Spinal cord (tissue), 10 donors: Measurements from ENCODE around the gene PHF20. TPM values are rescaled to one million over a fixed set of nuclear protein-coding genes. Genes with fewer than 3 reads are reported as not detected.

Experiments used
- DNase-seq, 6 donors: peaks; one replicate each; pipeline versions ENCODE4 v3.0.0 to v3.0.0-alpha.2; 2013 to 2015; ENCODE audit warnings: low spot score in 6 of 6, low read depth in 4 of 6
- H3K27ac ChIP-seq: one replicate; pipeline ENCODE4 v1.5.1; 2013; ENCODE audit warnings: low read depth, low read length, control low read depth
- H3K27me3 ChIP-seq: one replicate; pipeline ENCODE4 v1.6.1; 2013; ENCODE audit warnings: low read length; ENCODE audit not compliant: control insufficient read depth, insufficient read depth
- H3K36me3 ChIP-seq: one replicate; pipeline ENCODE4 v1.6.1; 2013; ENCODE audit warnings: low read length; ENCODE audit not compliant: control insufficient read depth, insufficient read depth
- H3K4me1 ChIP-seq: one replicate; pipeline ENCODE4 v1.6.1; 2013; ENCODE audit warnings: low read length; ENCODE audit not compliant: control insufficient read depth, insufficient read depth
- H3K4me3 ChIP-seq: one replicate; pipeline ENCODE4 v1.5.1; 2013; ENCODE audit warnings: low read depth, low read length, control low read depth
- H3K9me3 ChIP-seq: one replicate; pipeline ENCODE4 v1.6.1; 2013; ENCODE audit warnings: low read length; ENCODE audit not compliant: control insufficient read depth, insufficient read depth
- WGBS: methylation state at CpG from one replicate; pipeline ENCODE4 v1.1.5; 2013; ENCODE audit warnings: missing lambda C conversion rate; ENCODE audit not compliant: insufficient coverage; 5-methylcytosine and 5-hydroxymethylcytosine counted together
- polyA plus RNA-seq, 2 donors: library from polyadenylated mRNA; unstranded; fragments of 120-200 nt; gene quantifications; one replicate each; pipeline ENCODE4 v1.2.1, GENCODE V29; 2013; ENCODE audit not compliant: insufficient read length in 2 of 2
- total RNA-seq, 2 donors: library from RNA; depleted of rRNA in 1 of 2; stranded (reverse); fragments of 120-200 nt in 1 of 2; fragments of >200 nt in 1 of 2; gene quantifications; one replicate each; pipeline versions ENCODE4 v1.2.3 to v1.2.4, GENCODE V29; 2013 to 2014
- donor health status: healthy.

Gene PHF20
- total and polyA plus RNA-seq, 4 donors: 31.0 to 38.7 (median 33.4) TPM

DNA sequence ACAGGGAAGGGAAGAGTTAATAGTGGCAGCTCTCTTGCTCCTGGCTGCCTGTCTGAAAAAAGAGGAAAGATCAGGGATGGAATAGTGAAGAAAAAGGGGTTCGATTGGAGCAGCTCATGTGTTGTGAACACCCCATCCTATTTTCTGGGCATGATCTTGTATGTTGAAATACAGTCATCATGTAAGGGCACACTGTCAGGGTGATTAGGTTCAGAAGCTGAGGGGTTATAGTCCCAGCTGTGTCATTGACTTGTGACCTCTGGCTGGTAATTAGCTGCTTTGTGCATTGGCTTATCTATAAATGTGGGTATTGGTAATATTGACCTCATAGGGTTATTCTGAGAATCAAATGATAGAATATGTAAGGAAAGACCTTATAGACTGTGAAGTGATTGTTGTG, 30.1 kb downstream of the PHF20 start:
- H3K27me3 ChIP-seq: no peaks in the 10 kb centered on the region
- H3K9me3 ChIP-seq: no peaks in the 10 kb centered on the region
- H3K4me1 ChIP-seq: no peaks in the 10 kb centered on the region
- H3K36me3 ChIP-seq: peaks cover 25% of the 10 kb centered on the region
- 89% methylated on average over 1 of the region's 1 CpG for WGBS
- H3K27ac ChIP-seq: no peak overlapping the region
- DNase-seq: no peak
- H3K4me3 ChIP-seq: no peak overlapping the region

DNA sequence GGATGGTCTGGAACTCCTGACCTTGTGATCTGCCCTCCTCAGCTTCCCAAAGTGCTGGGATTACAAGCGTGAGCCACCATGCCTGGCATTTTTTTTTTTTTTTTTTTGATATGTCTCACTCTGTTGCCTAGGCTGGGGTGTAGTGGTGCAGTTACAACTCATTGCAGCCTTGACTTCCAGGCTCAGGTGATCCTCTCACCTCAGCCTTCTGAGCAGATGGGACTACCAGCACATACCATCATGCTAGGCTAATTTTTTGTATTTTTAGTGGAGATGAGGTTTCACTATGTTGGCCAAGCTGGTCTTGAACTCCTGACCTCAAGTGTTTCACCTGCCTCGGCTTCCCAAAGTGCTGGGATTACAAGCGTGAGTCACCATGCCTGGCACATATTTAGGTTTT, 34.3 kb downstream of the PHF20 start:
- Histone ChIP-seq H3K27me3 (no peaks in the 10 kb centered on the region), H3K36me3 (peaks cover 25% of the 10 kb centered on the region), H3K4me1 (no peaks in the 10 kb centered on the region), H3K4me3 (no peak overlapping the region), H3K27ac (no peak overlapping the region), H3K9me3 (no peaks in the 10 kb centered on the region)
- no CpG with 5 or more reads among the region's 3 CpGs for WGBS
- no peak for DNase-seq

- no CpG with 5 or more reads among the region's 2 CpGs for WGBS
- Histone ChIP-seq H3K27ac (no peak overlapping the region), H3K9me3 (no peaks in the 10 kb centered on the region), H3K4me3 (no peak overlapping the region), H3K4me1 (no peaks in the 10 kb centered on the region), H3K36me3 (peaks cover 19% of the 10 kb centered on the region), H3K27me3 (no peaks in the 10 kb centered on the region)
- no peak for DNase-seq
These were observed 36.1 kb downstream of the PHF20 start for GRCh38 chr20:35807877-35808276.

- H3K4me1 ChIP-seq: no peaks in the 10 kb centered on the region
These were observed 48.9 kb downstream of the PHF20 start for GRCh38 chr20:35820715-35821114.

DNA sequence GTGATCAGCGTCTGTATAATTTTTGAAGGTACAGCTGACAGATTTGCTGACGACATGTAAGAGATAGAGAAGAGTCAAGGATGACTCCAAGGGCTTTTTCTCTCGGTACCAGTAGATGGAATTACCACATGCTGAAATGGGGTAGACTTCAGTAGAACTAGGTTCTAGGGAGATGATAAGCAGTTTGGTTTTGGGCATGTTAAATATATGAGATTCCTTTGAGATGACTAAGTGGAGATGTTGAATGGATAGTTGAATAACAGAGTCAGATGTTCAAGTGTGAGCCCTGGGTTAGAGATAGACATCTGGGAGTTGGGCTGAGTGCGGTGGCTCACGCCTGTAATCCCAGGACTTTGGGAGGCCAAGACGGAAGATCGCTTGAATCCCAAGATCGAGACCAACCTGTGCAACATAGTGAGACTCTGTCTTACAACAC, 50.0 kb downstream of the PHF20 start:
- no peaks in the 10 kb centered on the region for H3K9me3 ChIP-seq
- DNase-seq: no peak
- no peak overlapping the region for H3K27ac ChIP-seq
- H3K4me3 ChIP-seq: no peak overlapping the region
- H3K27me3 ChIP-seq: no peaks in the 10 kb centered on the region
- no peaks in the 10 kb centered on the region for H3K36me3 ChIP-seq
- WGBS: 94% methylated on average over 3 of the region's 8 CpGs
- H3K4me1 ChIP-seq: no peaks in the 10 kb centered on the region

More at GRCh38 chr20:35820715-35821114, 48.9 kb downstream of the PHF20 start:
- H3K27me3 ChIP-seq: no peaks in the 10 kb centered on the region
- no peak for DNase-seq
- H3K4me3 ChIP-seq: no peak overlapping the region
- WGBS: 93% methylated on average over 2 of the region's 2 CpGs
- no peak overlapping the region for H3K27ac ChIP-seq
- peaks cover 4% of the 10 kb centered on the region for H3K36me3 ChIP-seq
- H3K9me3 ChIP-seq: no peaks in the 10 kb centered on the region

- H3K27me3 ChIP-seq: no peaks in the 10 kb centered on the region
- H3K9me3 ChIP-seq: no peaks in the 10 kb centered on the region
- no peak overlapping the region for H3K4me3 ChIP-seq
- no peak overlapping the region for H3K27ac ChIP-seq
- no peak for DNase-seq
- H3K36me3 ChIP-seq: no peaks in the 10 kb centered on the region
- peaks cover 1% of the 10 kb centered on the region for H3K4me1 ChIP-seq
- 100% methylated on average over 1 of the region's 6 CpGs for WGBS
These were observed 51.3 kb downstream of the PHF20 start for GRCh38 chr20:35823147-35823546.

- no peak for DNase-seq
- H3K4me3 ChIP-seq: no peak overlapping the region
- no peaks in the 10 kb centered on the region for H3K36me3 ChIP-seq
- H3K4me1 ChIP-seq: peaks cover 3% of the 10 kb centered on the region
- H3K27me3 ChIP-seq: no peaks in the 10 kb centered on the region
- H3K27ac ChIP-seq: no peak overlapping the region
- H3K9me3 ChIP-seq: no peaks in the 10 kb centered on the region
- WGBS: no CpG with 5 or more reads among the region's 2 CpGs
These were observed 52.1 kb downstream of the PHF20 start for GRCh38 chr20:35823937-35824336.

DNA sequence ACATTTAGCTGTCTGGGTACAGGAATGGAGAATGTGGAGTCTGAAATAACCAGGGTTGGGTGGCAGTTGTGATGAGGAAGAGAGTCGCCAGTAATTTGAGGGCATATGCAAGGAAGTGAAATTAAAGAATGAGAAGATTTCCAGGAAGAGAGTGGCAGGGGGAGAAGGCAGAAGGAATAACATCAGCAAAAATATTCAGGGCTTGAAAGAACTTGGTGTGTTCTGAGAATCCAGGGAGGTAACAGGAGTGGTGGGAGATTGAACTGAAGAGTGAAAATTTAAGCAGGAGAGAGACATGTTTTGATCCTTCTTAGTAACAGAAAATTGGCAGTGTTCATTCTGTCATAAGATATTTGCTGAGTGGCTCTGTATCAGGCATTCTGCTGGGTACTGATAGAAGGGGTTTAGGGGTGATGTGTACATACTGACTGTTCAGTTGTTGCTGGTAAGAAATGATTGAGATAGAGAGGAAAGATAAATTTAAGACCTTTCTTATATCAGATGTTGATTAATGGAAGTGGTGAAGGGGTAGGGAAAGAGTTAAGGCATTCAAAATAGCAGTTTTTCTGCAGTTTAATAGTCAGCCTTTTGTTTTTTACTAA, 54.7 kb downstream of the PHF20 start:
- peak in 1 of 6 donors; percentile 7 for DNase-seq
- Histone ChIP-seq H3K4me1 (peaks cover 3% of the 10 kb centered on the region), H3K4me3 (no peak overlapping the region), H3K27me3 (no peaks in the 10 kb centered on the region), H3K9me3 (no peaks in the 10 kb centered on the region), H3K36me3 (peaks cover 4% of the 10 kb centered on the region), H3K27ac (no peak overlapping the region)
- WGBS: 94% methylated on average over 1 of the region's 1 CpG

GRCh38 chr20:35828434-35828833, 56.6 kb downstream of the PHF20 start:
- WGBS: 64% methylated on average over 3 of the region's 3 CpGs
- H3K27ac ChIP-seq: no peak overlapping the region
- H3K27me3 ChIP-seq: no peaks in the 10 kb centered on the region

GRCh38 chr20:35828916-35829315, 57.1 kb downstream of the PHF20 start:
- H3K4me1 ChIP-seq: peaks cover 3% of the 10 kb centered on the region
- no peak overlapping the region for H3K27ac ChIP-seq
- WGBS: no CpG with 5 or more reads among the region's 4 CpGs
- no peaks in the 10 kb centered on the region for H3K9me3 ChIP-seq
- H3K36me3 ChIP-seq: peaks cover 4% of the 10 kb centered on the region
- no peak overlapping the region for H3K4me3 ChIP-seq
- DNase-seq: no peak
- no peaks in the 10 kb centered on the region for H3K27me3 ChIP-seq

More at GRCh38 chr20:35828434-35828833, 56.6 kb downstream of the PHF20 start:
- no peaks in the 10 kb centered on the region for H3K9me3 ChIP-seq
- DNase-seq: peak in 2 of 6 donors; percentile 16 to 58
- no peak overlapping the region for H3K4me3 ChIP-seq
- H3K36me3 ChIP-seq: peaks cover 4% of the 10 kb centered on the region
- H3K4me1 ChIP-seq: peaks cover 3% of the 10 kb centered on the region
